Ishikawa (cell line): ENCODE measurements around the gene EEFSEC.

ENCODE experiments used
- CREB1 ChIP-seq: IDR thresholded peaks from 2 replicates; pipeline ENCODE4 v1.6.1; 2012; ENCODE audit warnings: low read depth
- EGR1 ChIP-seq: IDR thresholded peaks from 2 replicates; pipeline ENCODE4 v1.6.1; 2012
- EP300 ChIP-seq: IDR thresholded peaks from 2 replicates; pipeline ENCODE4 v1.6.1; 2012; ENCODE audit warnings: borderline replicate concordance
- FOXM1 ChIP-seq: IDR thresholded peaks from 2 replicates; pipeline ENCODE4 v1.6.1; 2012; ENCODE audit warnings: low read depth, borderline replicate concordance
- MAX ChIP-seq: IDR thresholded peaks from 2 replicates; pipeline ENCODE4 v1.6.1; 2012
- NFIC ChIP-seq: IDR thresholded peaks from 2 replicates; pipeline ENCODE4 v1.6.1; 2012
- RAD21 ChIP-seq: IDR thresholded peaks from 2 replicates; pipeline ENCODE4 v1.6.1; 2012; ENCODE audit warnings: low read depth
- TAF1 ChIP-seq: IDR thresholded peaks from 2 replicates; pipeline ENCODE4 v1.6.1; 2012; ENCODE audit warnings: low read depth, mild to moderate bottlenecking
- TCF12 ChIP-seq: IDR thresholded peaks from 2 replicates; pipeline ENCODE4 v1.6.1; 2012; ENCODE audit warnings: low read depth
- USF1 ChIP-seq: IDR thresholded peaks from 2 replicates; pipeline ENCODE4 v1.6.1; 2012

- TF ChIP-seq TAF1 (no peak), FOXM1 (no peak), RAD21 (no peak), MAX (no peak), EGR1 (no peak), USF1 (no peak), CREB1 (no peak), TCF12 (no peak), EP300 (no peak), NFIC (no peak)
Observed at GRCh38 chr3:128351546-128351945, 198.3 kb downstream of the EEFSEC start.
